Testis (tissue), 2 donors: Measurements from ENCODE around the gene GPR157.

Experiments
- POLR2A ChIP-seq: fragments of 450-650 bp; IDR thresholded peaks from one replicate; pipeline ENCODE4 v1.6.1; 2017; ENCODE audit warnings: antibody characterized with exemption, mild to moderate bottlenecking, moderate library complexity
- TF ChIP-seq, protein P1 (sequence below), 3 experiments: fragments of 450-650 bp in 2 of 3; fragments of 200-600 bp in 1 of 3; sonication (generic) in 1 of 3; IDR thresholded peaks; one replicate each; pipeline ENCODE4 v1.5.1; 2016 to 2019; ENCODE audit warnings: antibody characterized with exemption in 3 of 3, mild to moderate bottlenecking in 2 of 3, moderate library complexity in 1 of 3

- TF ChIP-seq POLR2A, result no peak
- TF ChIP-seq, protein P1, sequence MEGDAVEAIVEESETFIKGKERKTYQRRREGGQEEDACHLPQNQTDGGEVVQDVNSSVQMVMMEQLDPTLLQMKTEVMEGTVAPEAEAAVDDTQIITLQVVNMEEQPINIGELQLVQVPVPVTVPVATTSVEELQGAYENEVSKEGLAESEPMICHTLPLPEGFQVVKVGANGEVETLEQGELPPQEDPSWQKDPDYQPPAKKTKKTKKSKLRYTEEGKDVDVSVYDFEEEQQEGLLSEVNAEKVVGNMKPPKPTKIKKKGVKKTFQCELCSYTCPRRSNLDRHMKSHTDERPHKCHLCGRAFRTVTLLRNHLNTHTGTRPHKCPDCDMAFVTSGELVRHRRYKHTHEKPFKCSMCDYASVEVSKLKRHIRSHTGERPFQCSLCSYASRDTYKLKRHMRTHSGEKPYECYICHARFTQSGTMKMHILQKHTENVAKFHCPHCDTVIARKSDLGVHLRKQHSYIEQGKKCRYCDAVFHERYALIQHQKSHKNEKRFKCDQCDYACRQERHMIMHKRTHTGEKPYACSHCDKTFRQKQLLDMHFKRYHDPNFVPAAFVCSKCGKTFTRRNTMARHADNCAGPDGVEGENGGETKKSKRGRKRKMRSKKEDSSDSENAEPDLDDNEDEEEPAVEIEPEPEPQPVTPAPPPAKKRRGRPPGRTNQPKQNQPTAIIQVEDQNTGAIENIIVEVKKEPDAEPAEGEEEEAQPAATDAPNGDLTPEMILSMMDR (IDR thresholded peaks at IDR 0.05), result no peak
These were observed 55.8 kb downstream of the GPR157 start for GRCh38 chr1:9073143-9073542.
